GM12878 (cell line): ENCODE results near the gene RPRML.

Experiments used
- CTCF ChIP-seq, 3 experiments: IDR thresholded peaks in 2 of 3; conservative IDR thresholded peaks in 1 of 3; 2 replicates each; pipeline ENCODE4 v1.5.1; 2011; ENCODE audit warnings: low read depth in 3 of 3, low read length in 3 of 3, mild to moderate bottlenecking in 3 of 3, control low read depth in 2 of 3, moderate library complexity in 2 of 3, inconsistent platforms in 1 of 3, mixed read lengths in 1 of 3; ENCODE audit not compliant: control insufficient read depth in 2 of 3, insufficient read depth in 1 of 3; ENCODE audit errors: extremely low read depth in 1 of 3
- IRF5 ChIP-seq: fragments of 450-650 bp; IDR thresholded peaks from 2 replicates; pipeline ENCODE4 v1.6.1; 2017; ENCODE audit warnings: borderline replicate concordance
- JUND ChIP-seq: IDR thresholded peaks from 2 replicates; pipeline ENCODE4 v1.6.1; 2012; ENCODE audit warnings: low read depth, mild to moderate bottlenecking, low read length, improper control_type of control experiment, moderate library complexity
- LARP7 ChIP-seq: fragments of 450-650 bp; IDR thresholded peaks from 2 replicates; pipeline ENCODE4 v1.6.1; 2017; ENCODE audit warnings: mild to moderate bottlenecking
- SRF ChIP-seq, 2 experiments: IDR thresholded peaks; 2 replicates each; pipeline ENCODE4 v1.6.1; 2011; ENCODE audit warnings: low read depth in 2 of 2, low read length in 2 of 2, mild to moderate bottlenecking in 1 of 2, moderate library complexity in 1 of 2
- TAF1 ChIP-seq: IDR thresholded peaks from 2 replicates; pipeline ENCODE4 v1.6.1; 2011; ENCODE audit warnings: mild to moderate bottlenecking, low read depth, low read length, borderline replicate concordance
- ZNF384 ChIP-seq: IDR thresholded peaks from 2 replicates; pipeline ENCODE4 v1.6.1; 2012; ENCODE audit warnings: low read depth, mild to moderate bottlenecking, low read length, improper control_type of control experiment, borderline replicate concordance
- ZSCAN29 ChIP-seq: fragments of 450-650 bp; IDR thresholded peaks from 2 replicates; pipeline ENCODE4 v1.6.1; 2017; ENCODE audit warnings: mild to moderate bottlenecking, moderate library complexity
- TF ChIP-seq, protein P1 (sequence below): IDR thresholded peaks from 2 replicates; pipeline ENCODE4 v1.6.1; 2011; ENCODE audit warnings: mild to moderate bottlenecking, low read depth, low read length, moderate library complexity; ENCODE audit not compliant: insufficient replicate concordance

DNA sequence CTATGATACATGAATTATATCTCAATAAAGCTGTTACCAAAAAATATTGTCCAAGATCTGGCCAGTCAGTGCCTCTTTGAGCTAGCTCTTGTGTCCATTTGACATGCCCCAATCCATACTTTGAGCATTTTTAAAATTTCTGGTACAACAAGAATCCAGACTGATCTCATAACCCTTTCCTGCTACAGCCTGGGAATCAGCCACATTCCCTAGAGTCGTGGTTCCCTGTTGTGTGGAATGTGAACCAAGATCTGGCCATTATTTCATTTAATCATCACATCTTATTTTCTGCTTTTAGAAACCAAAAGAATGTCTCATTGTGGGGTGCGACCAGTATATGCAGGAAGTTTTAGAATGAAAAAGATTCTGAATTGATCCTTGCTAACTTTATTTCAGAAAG, 34.3 kb upstream of the RPRML start:
- TF ChIP-seq ZSCAN29: no peak
- TF ChIP-seq, protein P1, sequence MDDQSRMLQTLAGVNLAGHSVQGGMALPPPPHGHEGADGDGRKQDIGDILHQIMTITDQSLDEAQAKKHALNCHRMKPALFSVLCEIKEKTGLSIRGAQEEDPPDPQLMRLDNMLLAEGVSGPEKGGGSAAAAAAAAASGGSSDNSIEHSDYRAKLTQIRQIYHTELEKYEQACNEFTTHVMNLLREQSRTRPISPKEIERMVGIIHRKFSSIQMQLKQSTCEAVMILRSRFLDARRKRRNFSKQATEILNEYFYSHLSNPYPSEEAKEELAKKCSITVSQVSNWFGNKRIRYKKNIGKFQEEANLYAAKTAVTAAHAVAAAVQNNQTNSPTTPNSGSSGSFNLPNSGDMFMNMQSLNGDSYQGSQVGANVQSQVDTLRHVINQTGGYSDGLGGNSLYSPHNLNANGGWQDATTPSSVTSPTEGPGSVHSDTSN: no peak
- no peak for TF ChIP-seq JUND
- TF ChIP-seq TAF1: no peak
- TF ChIP-seq LARP7: no peak
- no peak for TF ChIP-seq CTCF (IDR thresholded peaks at IDR 0.05 in 2 of 3, conservative IDR thresholded peaks at IDR 0.05 in 1 of 3; ENCODE audit: control insufficient read depth in 2 of 3, extremely low read depth in 1 of 3, insufficient read depth in 1 of 3, low read depth in 3 of 3, low read length in 3 of 3)
- TF ChIP-seq SRF (IDR thresholded peaks at IDR 0.05; ENCODE audit: low read depth in 2 of 2, low read length in 2 of 2): no peak
- TF ChIP-seq IRF5: no peak
- no peak for TF ChIP-seq ZNF384
